HepG2 (cell line): ENCODE results near the gene WFDC12. TPM values are rescaled to one million over a fixed set of nuclear protein-coding genes. Genes with fewer than 3 reads are reported as not detected.
"Not testable (repeated sequence)": the region's sequence is repeated elsewhere in the genome, so short reads cannot be mapped to it uniquely, and the experiment has no call there.

Experiments
- ATAC-seq: fragments of 200-7000 bp; cut with Tn5 transposase; 3 replicates; pipeline ENCODE4 v1.9.1; 2020; ENCODE audit warnings: mild to moderate bottlenecking, moderate library complexity
- BruUV-seq: library from RNA; stranded (reverse); fragments of 400-500 nt; replicated peaks from 2 replicates; lab custom pipeline; 2021; lab: Mats Ljungman, UMichigan
- CTCF ChIA-PET: fragments of 300-600 bp; formaldehyde crosslinking; extraction: SDS; loops from one replicate; lab custom pipeline; 2021; ENCODE audit warnings: low total read pairs, inconsistent platforms, low intra/inter-chr PET ratio; lab: Yijun Ruan, JAX
- POLR2A ChIA-PET: fragments of 350-600 bp; sonication (Branson Sonifier 250); formaldehyde crosslinking; loops from one replicate; lab custom pipeline; 2020; ENCODE audit warnings: antibody characterized with exemption, inconsistent platforms; lab: Yijun Ruan, JAX
- DNase-seq: peaks from one replicate; pipeline ENCODE4 v3.0.0-alpha.2; 2015; ENCODE audit warnings: low spot score
- FAIRE-seq: peaks from 3 replicates; lab custom pipeline; 2011; peaks lifted over from hg19 to GRCh38; lab: Jason Lieb, UNC
- H2AFZ ChIP-seq: one replicate; pipeline ENCODE4 v1.6.1; 2011; ENCODE audit warnings: low read length, inconsistent platforms
- H3K27ac ChIP-seq: fragments of 300-600 bp; 3 replicates; pipeline ENCODE4 v1.8.0; 2011; ENCODE audit warnings: mixed run types, mild to moderate bottlenecking, mixed read lengths, low read length, inconsistent platforms; ENCODE audit not compliant: insufficient read depth; ENCODE audit errors: extremely low read length
- H3K27me3 ChIP-seq, 2 experiments: fragments of 200-600 bp in 1 of 2; 2 replicates in 1 of 2; 3 replicates in 1 of 2; pipeline versions ENCODE4 v1.6.0 to v1.8.0; 2011; ENCODE audit warnings: low read length in 2 of 2, mild to moderate bottlenecking in 2 of 2, moderate library complexity in 2 of 2, inconsistent platforms in 1 of 2; ENCODE audit not compliant: insufficient read depth in 2 of 2, control insufficient read depth in 1 of 2
- H3K36me3 ChIP-seq, 2 experiments: fragments of 200-600 bp in 1 of 2; replicated peaks in 1 of 2; 2 replicates in 1 of 2; 3 replicates in 1 of 2; pipeline versions ENCODE4 v1.5.1 to v1.8.0; 2011; ENCODE audit warnings: low read length in 2 of 2, inconsistent platforms in 1 of 2; ENCODE audit not compliant: insufficient read depth in 2 of 2, control insufficient read depth in 1 of 2
- H3K4me1 ChIP-seq: 2 replicates; pipeline ENCODE4 v1.5.1; 2012; ENCODE audit warnings: low read length, inconsistent platforms; ENCODE audit not compliant: insufficient read depth
- H3K4me2 ChIP-seq: 2 replicates; pipeline ENCODE4 v1.6.0; 2011; ENCODE audit warnings: low read depth, low read length, inconsistent platforms
- H3K4me3 ChIP-seq, 3 experiments: fragments of 200-600 bp in 1 of 3; sonication (generic), shearing (Covaris generic) in 1 of 3; replicated peaks in 1 of 3; 2 replicates each; pipeline ENCODE4 v1.5.1; 2011 to 2016; ENCODE audit warnings: low read length in 3 of 3, inconsistent platforms in 2 of 3, low read depth in 2 of 3, mild to moderate bottlenecking in 2 of 3, control low read depth in 1 of 3, mixed read lengths in 1 of 3; ENCODE audit not compliant: insufficient read depth in 1 of 3
- H3K79me2 ChIP-seq: one replicate; pipeline ENCODE4 v1.6.1; 2011; ENCODE audit warnings: low read length, inconsistent platforms; ENCODE audit not compliant: insufficient read depth
- H3K9ac ChIP-seq: 2 replicates; pipeline ENCODE4 v1.6.0; 2011; ENCODE audit warnings: mild to moderate bottlenecking, low read depth, low read length, inconsistent platforms; ENCODE audit not compliant: insufficient read depth
- H3K9me3 ChIP-seq: 2 replicates; pipeline ENCODE4 v1.5.1; 2012; ENCODE audit warnings: mild to moderate bottlenecking, low read length
- H4K20me1 ChIP-seq: 2 replicates; pipeline ENCODE4 v1.6.0; 2011; ENCODE audit warnings: inconsistent platforms, mild to moderate bottlenecking, low read length, moderate library complexity; ENCODE audit not compliant: insufficient read depth
- GLI4 ChIP-seq: sonication (generic); formaldehyde crosslinking; IDR thresholded peaks from 2 replicates; pipeline ENCODE4 v1.5.1; 2020; ENCODE audit warnings: missing genetic modification reagents, mild to moderate bottlenecking, moderate library complexity, borderline replicate concordance
- HMG20B ChIP-seq: conservative IDR thresholded peaks from 2 replicates; pipeline ENCODE4 v1.6.1; 2016; ENCODE audit warnings: missing genetic modification reagents, missing compliant biosample characterization
- KDM3A ChIP-seq: IDR thresholded peaks from 2 replicates; pipeline ENCODE4 v1.6.1; 2018; ENCODE audit warnings: low read depth, missing compliant biosample characterization
- NFYB ChIP-seq: sonication (generic); formaldehyde crosslinking; IDR thresholded peaks from 2 replicates; pipeline ENCODE4 v1.4.0; 2020; ENCODE audit warnings: missing genetic modification reagents
- TEAD2 ChIP-seq: sonication (generic); formaldehyde crosslinking; IDR thresholded peaks from 2 replicates; pipeline ENCODE4 v1.9.0; 2021; ENCODE audit warnings: missing genetic modification reagents
- TEAD3 ChIP-seq: optimal IDR thresholded peaks from 2 replicates; pipeline ENCODE3; 2016; ENCODE audit warnings: borderline replicate concordance
- ZFX ChIP-seq: sonication (generic); formaldehyde crosslinking; IDR thresholded peaks from 2 replicates; pipeline ENCODE4 v1.4.0; 2020; ENCODE audit warnings: mild to moderate bottlenecking, low read depth, missing genetic modification reagents, moderate library complexity
- ZNF17 ChIP-seq: sonication (generic); formaldehyde crosslinking; IDR thresholded peaks from 2 replicates; pipeline ENCODE4 v1.5.0; 2020; ENCODE audit warnings: mild to moderate bottlenecking, missing genetic modification reagents
- ZNF333 ChIP-seq: sonication (generic); formaldehyde crosslinking; IDR thresholded peaks from 2 replicates; pipeline ENCODE4 v1.4.0; 2020; ENCODE audit warnings: mild to moderate bottlenecking, missing genetic modification reagents, borderline replicate concordance
- ZNF44 ChIP-seq: sonication (generic); formaldehyde crosslinking; IDR thresholded peaks from 2 replicates; pipeline ENCODE4 v1.5.1; 2020; ENCODE audit warnings: mild to moderate bottlenecking, missing genetic modification reagents
- ZNF724P ChIP-seq: sonication (generic); formaldehyde crosslinking; IDR thresholded peaks from 2 replicates; pipeline ENCODE4 v1.8.0; 2022; ENCODE audit warnings: missing genetic modification reagents, borderline replicate concordance
- ZNF737 ChIP-seq: sonication (generic); formaldehyde crosslinking; IDR thresholded peaks from 2 replicates; pipeline ENCODE4 v1.5.0; 2020; ENCODE audit warnings: missing genetic modification reagents, mild to moderate bottlenecking, borderline replicate concordance
- ZNF781 ChIP-seq: sonication (generic); formaldehyde crosslinking; IDR thresholded peaks from 2 replicates; pipeline ENCODE4 v1.5.1; 2020; ENCODE audit warnings: borderline replicate concordance, mild to moderate bottlenecking, missing genetic modification reagents; ENCODE audit errors: not compliant biosample characterization
- ZNF841 ChIP-seq: sonication (generic); formaldehyde crosslinking; IDR thresholded peaks from 2 replicates; pipeline ENCODE4 v1.8.1; 2023; ENCODE audit warnings: missing genetic modification reagents, borderline replicate concordance
- WGBS: methylation state at CpG from one replicate; pipeline ENCODE4 v1.1.6; 2017; ENCODE audit warnings: low lambda C conversion rate; 5-methylcytosine and 5-hydroxymethylcytosine counted together
- in situ Hi-C: cut with HindIII; loops from 2 replicates; pipeline ENCODE4 v1.10.0; 2017; ENCODE audit warnings: low pct_unique_long_range_greater_than_20kb; ENCODE audit not compliant: extremely low pct_ligation_motif_present
- intact Hi-C: fragments of 100-400 bp; cut with micrococcal nuclease; formaldehyde crosslinking; loops from one replicate; pipeline ENCODE4 v1.10.0; 2022; ENCODE audit not compliant: unreplicated experiment
- polyA plus RNA-seq, 8 experiments: library from polyadenylated mRNA; depleted of rRNA in 3 of 8; stranded (reverse) in 7 of 8; unstranded in 1 of 8; fragments of >200 nt; fragmentation: Illumina TruSeq in 4 of 8; extraction: Trizol in 4 of 8; gene quantifications; 2 replicates each; pipeline versions ENCODE4 v1.2.1 to v1.2.3, GENCODE V29; 2011 to 2016; ENCODE audit warnings: low read depth in 4 of 8, missing spikeins in 1 of 8, mixed read lengths in 1 of 8; ENCODE audit not compliant: insufficient read depth in 1 of 8
- total RNA-seq, 5 experiments: library from RNA; depleted of rRNA; stranded (reverse); fragments of >200 nt; fragmentation: Illumina TruSeq; extraction: Trizol; gene quantifications; 2 replicates each; pipeline ENCODE4 v1.2.3, GENCODE V29; 2016; ENCODE audit warnings: low read depth in 1 of 5
- TF ChIP-seq, protein P1 (sequence below): sonication (generic); formaldehyde crosslinking; IDR thresholded peaks from 2 replicates; pipeline ENCODE4 v1.8.0; 2022; ENCODE audit warnings: mild to moderate bottlenecking, missing genetic modification reagents

The WFDC12 gene
- total and polyA plus RNA-seq, 2 of the 13 experiments (the other 11 are each of a cell fraction or from before 2014, with no cell fraction given), result not detected

DNA sequence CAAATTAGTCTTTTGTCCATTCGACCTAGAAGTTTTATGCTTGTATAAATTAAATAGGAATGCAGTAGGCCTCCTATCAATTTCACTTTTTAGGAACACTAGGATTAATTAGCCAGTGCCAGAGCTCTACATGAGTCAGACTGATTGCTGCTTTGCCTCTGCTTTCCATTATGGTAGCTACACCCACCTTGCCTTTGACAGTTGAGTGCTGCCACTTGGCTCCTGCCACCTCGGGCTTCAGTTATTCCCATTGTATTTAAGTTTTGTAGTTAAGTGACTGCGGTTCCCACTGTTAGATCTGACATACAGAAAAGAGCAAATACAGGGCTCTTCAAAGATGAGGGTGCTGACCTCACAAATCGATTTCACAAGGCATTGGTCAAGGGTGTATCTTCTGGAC lies 16.6 kb upstream of the WFDC12 start:
- no TSS peak for BruUV-seq
- ATAC-seq (no peak), FAIRE-seq (no peak), DNase-seq (no peak)
- POLR2A ChIA-PET, result no interaction called here
- WGBS, result under 1% methylated on average over 4 of the region's 4 CpGs
- CTCF ChIA-PET, result no interaction called here
- TF ChIP-seq ZNF333 (CRISPR knock-in tag), result no peak
- TF ChIP-seq NFYB (CRISPR knock-in tag), result no peak
- no peak for TF ChIP-seq ZNF841 (CRISPR knock-in tag)
- TF ChIP-seq ZNF44, result no peak
- TF ChIP-seq HMG20B (CRISPR knock-in tag), result no peak
- no peak for TF ChIP-seq ZNF724P (CRISPR knock-in tag)
- TF ChIP-seq ZNF781 (CRISPR knock-in tag), result no peak
- no peak for TF ChIP-seq TEAD3 (CRISPR knock-in tag)
- TF ChIP-seq KDM3A (CRISPR knock-in tag), result no peak
- no peak for TF ChIP-seq ZNF17 (CRISPR knock-in tag)
- no peak for TF ChIP-seq GLI4
- TF ChIP-seq ZFX (CRISPR knock-in tag), result no peak
- TF ChIP-seq, protein P1, sequence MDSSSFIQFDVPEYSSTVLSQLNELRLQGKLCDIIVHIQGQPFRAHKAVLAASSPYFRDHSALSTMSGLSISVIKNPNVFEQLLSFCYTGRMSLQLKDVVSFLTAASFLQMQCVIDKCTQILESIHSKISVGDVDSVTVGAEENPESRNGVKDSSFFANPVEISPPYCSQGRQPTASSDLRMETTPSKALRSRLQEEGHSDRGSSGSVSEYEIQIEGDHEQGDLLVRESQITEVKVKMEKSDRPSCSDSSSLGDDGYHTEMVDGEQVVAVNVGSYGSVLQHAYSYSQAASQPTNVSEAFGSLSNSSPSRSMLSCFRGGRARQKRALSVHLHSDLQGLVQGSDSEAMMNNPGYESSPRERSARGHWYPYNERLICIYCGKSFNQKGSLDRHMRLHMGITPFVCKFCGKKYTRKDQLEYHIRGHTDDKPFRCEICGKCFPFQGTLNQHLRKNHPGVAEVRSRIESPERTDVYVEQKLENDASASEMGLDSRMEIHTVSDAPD (CRISPR knock-in tag), result no peak
- TF ChIP-seq ZNF737 (CRISPR knock-in tag), result no peak
- TF ChIP-seq TEAD2 (CRISPR knock-in tag), result no peak
- H3K4me1 ChIP-seq, result peaks cover 8% of the 10 kb centered on the region
- no peak overlapping the region for H3K4me3 ChIP-seq
- H3K27me3 ChIP-seq, result peaks cover 0 to 22% of the 10 kb centered on the region in 2 experiments; a peak in 4 of 5 replicates
- in situ Hi-C loops, result no loop called here
- H2AFZ ChIP-seq, result no peak overlapping the region
- no peak overlapping the region for H3K9ac ChIP-seq
- no peak overlapping the region for H3K4me2 ChIP-seq
- H3K27ac ChIP-seq, result no peak overlapping the region
- no peaks in the 10 kb centered on the region for H4K20me1 ChIP-seq
- no peaks in the 10 kb centered on the region for H3K9me3 ChIP-seq
- H3K79me2 ChIP-seq, result no peaks in the 10 kb centered on the region
- no peaks in the 10 kb centered on the region for H3K36me3 ChIP-seq
- intact Hi-C loops, result no loop called here

DNA sequence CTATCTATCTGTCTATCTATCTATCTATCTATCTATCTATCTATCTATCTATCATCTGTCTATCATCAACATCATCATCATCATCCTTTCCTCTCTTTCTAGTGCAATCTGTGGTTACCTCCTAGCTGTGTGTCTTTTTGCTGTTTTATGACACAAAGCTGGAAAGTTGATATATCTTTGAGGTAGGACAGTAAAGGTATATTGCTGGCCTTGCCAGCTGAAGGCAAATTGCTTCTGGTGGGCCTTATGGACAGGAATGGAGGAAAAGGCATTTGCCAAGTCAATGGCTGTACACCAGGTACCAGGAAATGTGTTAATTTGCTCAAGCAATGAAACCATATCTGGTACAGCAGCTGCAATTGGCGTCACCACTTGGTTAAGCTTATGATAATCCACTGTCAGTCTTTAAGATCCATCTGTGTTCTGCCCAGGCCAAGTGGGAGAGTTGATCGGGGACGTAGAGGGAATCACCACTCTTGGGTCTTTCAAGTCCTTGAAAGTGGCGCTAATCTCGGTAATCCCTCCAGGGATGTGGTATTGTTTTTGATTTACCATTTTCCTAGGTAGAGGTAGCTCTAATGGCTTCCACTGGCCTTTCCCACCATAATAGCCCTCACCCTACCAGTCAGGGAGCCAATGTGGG lies 15.6 kb upstream of the WFDC12 start:
- H4K20me1 ChIP-seq, BruUV-seq, H3K4me1 ChIP-seq, H3K9ac ChIP-seq, H3K36me3 ChIP-seq, CTCF ChIA-PET, DNase-seq, H3K4me2 ChIP-seq, FAIRE-seq, H2AFZ ChIP-seq, H3K27ac ChIP-seq, H3K4me3 ChIP-seq, H3K9me3 ChIP-seq, in situ Hi-C loops, ATAC-seq, POLR2A ChIA-PET, H3K79me2 ChIP-seq: not testable (repeated sequence)
- peaks cover 0 to 17% of the 10 kb centered on the region in 2 experiments; a peak in 4 of 5 replicates for H3K27me3 ChIP-seq
- intact Hi-C loops, result loop anchor here (5.0 to 10.0 kb wide), 2 partner anchors 152 to 565 kb away; no protein-coding TSS in a partner anchor
- 49% methylated on average over 5 of the region's 5 CpGs for WGBS
